ENCODE measurements around the gene OR5B12. TPM values are rescaled to one million over a fixed set of nuclear protein-coding genes. Genes with fewer than 3 reads are reported as not detected.

Gene OR5B12
- total RNA-seq, 1 experiment from 2014 or later = not detected

Other genes starting within 250 kb of the OR5B12 start
- gene OR1S2, start 238.1 kb downstream of the OR5B12 start, total RNA-seq (2014; rRNA removed; shearing (Covaris generic)) = not detected in 2 replicates
- not detected in 2 replicates for gene OR1S1, start 229.5 kb downstream of the OR5B12 start, total RNA-seq (2014; rRNA removed; shearing (Covaris generic))
- gene OR10Q1, start 213.3 kb downstream of the OR5B12 start, total RNA-seq (2014; rRNA removed; shearing (Covaris generic)) = not detected in 2 replicates
- not detected in 2 replicates for gene OR10W1, start 174.0 kb downstream of the OR5B12 start, total RNA-seq (2014; rRNA removed; shearing (Covaris generic))
- not detected in 2 replicates for gene OR5B17, start 83.2 kb downstream of the OR5B12 start, total RNA-seq (2014; rRNA removed; shearing (Covaris generic))
- gene OR5B3, start 35.4 kb downstream of the OR5B12 start, total RNA-seq (2014; rRNA removed; shearing (Covaris generic)) = not detected in 2 replicates
- gene OR5B2, start 14.1 kb downstream of the OR5B12 start, total RNA-seq (2014; rRNA removed; shearing (Covaris generic)) = not detected in 2 replicates
- gene OR5B21, start 65.9 kb upstream of the OR5B12 start, total RNA-seq (2014; rRNA removed; shearing (Covaris generic)) = not detected in 2 replicates
- gene LPXN, start 133.6 kb upstream of the OR5B12 start, total RNA-seq (2014; rRNA removed; shearing (Covaris generic)) = 59.1 and 67.3 TPM in 2 replicates
- 59.8 and 88.9 TPM in 2 replicates for gene ZFP91, start 136.8 kb upstream of the OR5B12 start, total RNA-seq (2014; rRNA removed; shearing (Covaris generic))
- gene CNTF, start 180.4 kb upstream of the OR5B12 start, total RNA-seq (2014; rRNA removed; shearing (Covaris generic)) = 0.17 and 0.89 TPM in 2 replicates

Data from M059J (cell line).